Mesenchymal stem cell (in vitro differentiated cells and primary cell): ENCODE results near the gene CHD1.

Experiments
- DNase-seq: peaks from one replicate; pipeline ENCODE4 v3.0.0-alpha.2; 2013
- H2AFZ ChIP-seq: one replicate; pipeline ENCODE4 v1.6.1; 2013; ENCODE audit warnings: low read depth, mild to moderate bottlenecking, control low read depth, inconsistent platforms, low read length, moderate library complexity
- H2AK5ac ChIP-seq: 2 replicates; pipeline ENCODE4 v1.6.1; 2013; ENCODE audit warnings: low read length, moderate library complexity, mild to moderate bottlenecking, inconsistent platforms; ENCODE audit not compliant: severe bottlenecking
- H2BK120ac ChIP-seq: one replicate; pipeline ENCODE4 v1.6.1; 2013; ENCODE audit warnings: low read depth, mild to moderate bottlenecking, inconsistent platforms, low read length, moderate library complexity
- H2BK12ac ChIP-seq, 2 experiments: one replicate each; pipeline ENCODE4 v1.6.1; 2013; ENCODE audit warnings: inconsistent platforms in 2 of 2, low read length in 2 of 2, mild to moderate bottlenecking in 2 of 2, moderate library complexity in 2 of 2, control low read depth in 1 of 2
- H2BK15ac ChIP-seq: one replicate; pipeline ENCODE4 v1.6.1; 2013; ENCODE audit warnings: mild to moderate bottlenecking, low read depth, inconsistent platforms; ENCODE audit not compliant: poor library complexity, severe bottlenecking
- H2BK5ac ChIP-seq: 2 replicates; pipeline ENCODE4 v1.6.1; 2013; ENCODE audit warnings: low read depth, mild to moderate bottlenecking, low read length, control low read depth, inconsistent platforms; ENCODE audit not compliant: poor library complexity, severe bottlenecking
- H3K14ac ChIP-seq, 2 experiments: one replicate each; pipeline ENCODE4 v1.6.1; 2013; ENCODE audit warnings: inconsistent platforms in 2 of 2, low read length in 2 of 2, control low read depth in 1 of 2, mild to moderate bottlenecking in 1 of 2, moderate library complexity in 1 of 2
- H3K18ac ChIP-seq, 2 experiments: one replicate each; pipeline ENCODE4 v1.6.1; 2013; ENCODE audit warnings: inconsistent platforms in 2 of 2, low read length in 2 of 2, control low read depth in 1 of 2, low read depth in 1 of 2, mild to moderate bottlenecking in 1 of 2
- H3K23ac ChIP-seq, 2 experiments: one replicate each; pipeline ENCODE4 v1.6.1; 2013; ENCODE audit warnings: inconsistent platforms in 2 of 2, low read length in 2 of 2, mild to moderate bottlenecking in 2 of 2, moderate library complexity in 2 of 2, control low read depth in 1 of 2
- H3K27ac ChIP-seq: 2 replicates; pipeline ENCODE4 v1.5.1; 2013; ENCODE audit warnings: mild to moderate bottlenecking, moderate library complexity, low read length, control low read depth, inconsistent platforms; ENCODE audit not compliant: poor library complexity, severe bottlenecking
- H3K27me3 ChIP-seq, 2 experiments: 2 replicates each; pipeline versions ENCODE4 v1.6.1 to v1.7.0; 2013; ENCODE audit warnings: low read length in 2 of 2, mild to moderate bottlenecking in 2 of 2, moderate library complexity in 2 of 2, control low read depth in 1 of 2, inconsistent platforms in 1 of 2; ENCODE audit not compliant: control insufficient read depth in 1 of 2, insufficient read depth in 1 of 2
- H3K36me3 ChIP-seq, 2 experiments: 2 replicates each; pipeline versions ENCODE4 v1.6.1 to v1.7.0; 2013; ENCODE audit warnings: low read length in 2 of 2, control low read depth in 1 of 2, inconsistent platforms in 1 of 2, low read depth in 1 of 2, mild to moderate bottlenecking in 1 of 2; ENCODE audit not compliant: insufficient read depth in 2 of 2, control insufficient read depth in 1 of 2
- H3K4ac ChIP-seq, 2 experiments: one replicate each; pipeline ENCODE4 v1.6.1; 2013; ENCODE audit warnings: inconsistent platforms in 2 of 2, low read length in 2 of 2, mild to moderate bottlenecking in 2 of 2, moderate library complexity in 2 of 2, control low read depth in 1 of 2, low read depth in 1 of 2
- H3K4me1 ChIP-seq: 2 replicates; pipeline ENCODE4 v1.6.1; 2013; ENCODE audit warnings: low read depth, low read length, control low read depth; ENCODE audit not compliant: control insufficient read depth, insufficient read depth
- H3K4me2 ChIP-seq: 2 replicates; pipeline ENCODE4 v1.6.1; 2013; ENCODE audit warnings: low read length, mild to moderate bottlenecking, inconsistent platforms; ENCODE audit not compliant: poor library complexity, severe bottlenecking
- H3K4me3 ChIP-seq, 2 experiments: 2 replicates each; pipeline versions ENCODE4 v1.5.1 to v1.7.0; 2013; ENCODE audit warnings: low read length in 2 of 2, mild to moderate bottlenecking in 2 of 2, control low read depth in 1 of 2, low read depth in 1 of 2; ENCODE audit not compliant: insufficient read depth in 1 of 2
- H3K79me1 ChIP-seq: replicated peaks from 2 replicates; pipeline ENCODE4 v1.6.1; 2013; ENCODE audit warnings: mild to moderate bottlenecking, control low read depth, low read length, inconsistent platforms; ENCODE audit not compliant: poor library complexity, severe bottlenecking
- H3K9ac ChIP-seq: 2 replicates; pipeline ENCODE4 v1.7.0; 2013; ENCODE audit warnings: mild to moderate bottlenecking, low read length, moderate library complexity
- H3K9me3 ChIP-seq: 2 replicates; pipeline ENCODE4 v1.7.0; 2013; ENCODE audit warnings: mild to moderate bottlenecking, low read length; ENCODE audit not compliant: control insufficient read depth
- H4K8ac ChIP-seq: one replicate; pipeline ENCODE4 v1.6.1; 2013; ENCODE audit warnings: inconsistent platforms, mild to moderate bottlenecking, low read length, moderate library complexity
- H4K91ac ChIP-seq: one replicate; pipeline ENCODE4 v1.6.1; 2013; ENCODE audit warnings: mild to moderate bottlenecking, low read length, inconsistent platforms
- WGBS: methylation state at CpG from one replicate; pipeline ENCODE4 v1.1.7; 2013; ENCODE audit warnings: mixed read lengths; 5-methylcytosine and 5-hydroxymethylcytosine counted together

The CHD1 gene

DNA sequence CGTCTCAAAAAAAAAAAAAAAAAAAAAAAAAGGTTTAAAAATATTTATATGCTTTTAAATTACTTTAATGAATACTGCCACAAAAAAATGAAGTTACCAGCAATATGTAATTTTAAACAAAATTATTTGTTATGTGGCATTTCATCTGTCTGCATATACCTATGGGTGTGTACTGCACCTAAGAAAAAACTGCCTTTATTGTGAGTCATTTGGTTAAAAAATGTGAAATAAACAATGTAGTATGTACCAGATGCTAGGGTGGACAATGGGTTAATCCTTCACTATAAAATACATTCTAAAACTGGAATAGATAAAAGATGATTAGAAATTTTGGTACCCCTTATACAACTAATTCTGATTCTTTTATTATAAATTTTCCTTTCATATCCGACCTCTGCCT lies 12.3 kb downstream of the CHD1 start:
- Histone ChIP-seq H4K8ac (no peak overlapping the region), H3K9me3 (no peaks in the 10 kb centered on the region), H2BK15ac (no peak overlapping the region), H3K14ac (no peak overlapping the region), H3K4me3 (no peak overlapping the region), H3K9ac (no peak overlapping the region), H3K27ac (no peak overlapping the region), H2AK5ac (no peak overlapping the region), H2BK12ac (no peak overlapping the region), H3K27me3 (no peaks in the 10 kb centered on the region), H4K91ac (no peak overlapping the region), H3K23ac (no peak overlapping the region), H3K4ac (no peak overlapping the region), H3K4me2 (no peak overlapping the region), H2AFZ (no peak overlapping the region), H3K79me1 (peaks cover 1% of the 10 kb centered on the region), H2BK5ac (no peak overlapping the region), H3K18ac (no peak overlapping the region), H3K4me1 (no peaks in the 10 kb centered on the region), H2BK120ac (no peak overlapping the region), H3K36me3 (peaks cover 8 to 62% of the 10 kb centered on the region in 2 experiments)
- DNase-seq = no peak
- WGBS = no CpG with 5 or more reads among the region's 2 CpGs

DNA sequence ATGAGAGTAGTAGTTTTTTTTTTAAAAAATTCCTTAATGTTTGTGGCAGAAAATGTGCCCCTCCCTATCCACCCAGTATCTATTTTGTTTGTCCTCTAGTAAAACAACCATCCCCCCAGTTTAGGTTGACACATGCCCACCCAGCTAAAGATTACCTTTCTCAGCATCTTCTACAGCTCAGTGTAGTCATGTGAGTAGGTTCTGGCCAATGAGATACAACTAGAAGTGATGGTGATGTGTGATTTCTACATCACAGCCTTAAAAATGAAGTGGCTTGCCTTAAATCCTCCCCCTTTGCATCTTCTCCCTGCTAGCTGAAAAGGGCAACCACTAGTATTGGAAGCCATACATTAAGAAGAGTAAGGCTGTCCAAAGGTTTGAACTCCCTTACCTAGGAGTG lies 14.9 kb downstream of the CHD1 start:
- Histone ChIP-seq H3K4me3 (no peak overlapping the region), H3K9me3 (no peaks in the 10 kb centered on the region), H3K4ac (no peak overlapping the region), H2AFZ (no peak overlapping the region), H3K9ac (no peak overlapping the region), H4K8ac (no peak overlapping the region), H3K4me2 (no peak overlapping the region), H3K36me3 (peaks cover 8 to 46% of the 10 kb centered on the region in 2 experiments), H2BK120ac (no peak overlapping the region), H3K79me1 (peaks cover 1% of the 10 kb centered on the region), H2BK5ac (no peak overlapping the region), H3K14ac (no peak overlapping the region), H2BK12ac (no peak overlapping the region), H3K23ac (no peak overlapping the region), H3K18ac (no peak overlapping the region), H3K27me3 (no peaks in the 10 kb centered on the region), H2AK5ac (no peak overlapping the region), H4K91ac (no peak overlapping the region), H2BK15ac (no peak overlapping the region), H3K27ac (no peak overlapping the region), H3K4me1 (no peaks in the 10 kb centered on the region)
- DNase-seq = no peak

DNA sequence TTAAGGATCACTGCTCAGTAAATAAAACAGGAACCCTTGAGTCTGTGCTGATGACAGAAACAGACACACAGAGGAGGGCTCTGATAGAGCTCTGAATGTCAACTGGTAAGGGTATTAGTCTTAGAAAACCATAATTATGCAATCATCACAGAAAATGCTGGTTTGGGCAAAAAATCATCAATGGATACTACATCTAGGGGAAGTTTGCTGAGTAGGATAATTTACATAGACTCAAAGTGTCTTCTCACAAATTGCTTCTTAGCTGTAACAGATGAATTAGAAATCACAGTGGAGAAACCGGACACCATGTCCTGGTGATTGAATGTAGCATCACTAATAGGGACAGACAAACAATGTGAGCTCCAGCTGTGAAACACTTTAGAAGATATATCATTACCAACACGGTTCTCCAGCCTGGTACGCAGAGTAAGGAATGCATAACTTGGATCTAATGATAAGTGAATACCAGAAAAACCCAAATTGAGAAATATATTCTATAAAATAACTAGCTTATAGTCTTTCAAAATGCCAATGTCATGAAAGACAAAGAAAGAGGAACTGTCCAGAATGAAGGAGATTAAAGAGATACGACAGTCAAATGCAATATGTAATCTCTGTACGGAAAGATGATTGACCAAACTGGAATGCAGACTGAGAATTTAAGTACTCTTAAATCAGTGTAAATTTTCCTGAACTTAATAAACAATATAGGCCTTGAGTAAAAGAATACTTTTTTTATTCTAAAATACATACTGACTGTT lies 17.3 kb downstream of the CHD1 start:
- Histone ChIP-seq H3K4me1 (no peaks in the 10 kb centered on the region), H2BK15ac (no peak overlapping the region), H3K18ac (no peak overlapping the region), H2AFZ (no peak overlapping the region), H3K4me3 (no peak overlapping the region), H3K9ac (no peak overlapping the region), H3K23ac (no peak overlapping the region), H3K79me1 (peaks cover 1% of the 10 kb centered on the region), H3K9me3 (no peaks in the 10 kb centered on the region), H4K91ac (no peak overlapping the region), H3K4ac (no peak overlapping the region), H3K27me3 (no peaks in the 10 kb centered on the region), H2BK120ac (no peak overlapping the region), H2AK5ac (no peak overlapping the region), H3K36me3 (peaks cover 5 to 34% of the 10 kb centered on the region in 2 experiments), H3K27ac (no peak overlapping the region), H3K14ac (no peak overlapping the region), H4K8ac (no peak overlapping the region), H2BK5ac (no peak overlapping the region), H3K4me2 (no peak overlapping the region), H2BK12ac (no peak overlapping the region)
- DNase-seq = peak; percentile 44
- 72% methylated on average over 3 of the region's 5 CpGs for WGBS

DNA sequence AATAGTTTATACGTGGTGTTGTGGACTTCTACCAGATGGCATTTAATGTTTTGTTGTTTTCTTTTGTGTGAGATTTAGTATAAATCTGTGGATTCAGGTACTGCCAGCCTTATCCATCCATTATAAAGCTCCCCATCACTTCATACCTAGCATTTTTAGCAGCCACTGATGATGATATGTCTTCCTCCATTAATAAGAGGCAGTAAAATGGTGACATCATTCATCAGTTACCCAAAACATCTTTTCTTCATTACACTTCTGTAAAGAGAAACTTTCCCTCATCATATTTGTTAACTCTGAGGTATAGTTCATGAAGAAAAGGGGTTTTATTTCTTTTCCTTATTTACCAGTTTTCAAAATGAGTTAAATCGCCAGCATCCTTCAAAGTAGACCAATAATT lies 19.4 kb downstream of the CHD1 start:
- no peak overlapping the region for H3K4me3 ChIP-seq

More for the DNA sequence above, 19.4 kb downstream of the CHD1 start:
- H3K4me2 ChIP-seq = no peak overlapping the region
- H2BK12ac ChIP-seq = no peak overlapping the region
- no peak overlapping the region for H3K9ac ChIP-seq
- H2BK120ac ChIP-seq = no peak overlapping the region
- no peak overlapping the region for H4K91ac ChIP-seq
- H3K14ac ChIP-seq = no peak overlapping the region
- peaks cover 2% of the 10 kb centered on the region for H3K4me1 ChIP-seq
- no peak overlapping the region for H2BK5ac ChIP-seq
- H4K8ac ChIP-seq = no peak overlapping the region
- WGBS = no CpG with 5 or more reads among the region's 2 CpGs
- H2BK15ac ChIP-seq = no peak overlapping the region
- H3K9me3 ChIP-seq = no peaks in the 10 kb centered on the region
- H3K79me1 ChIP-seq = peaks cover 1% of the 10 kb centered on the region
- no peak overlapping the region for H2AFZ ChIP-seq
- no peak overlapping the region for H3K27ac ChIP-seq
- no peak overlapping the region for H3K23ac ChIP-seq
- no peak overlapping the region for H3K18ac ChIP-seq
- H2AK5ac ChIP-seq = no peak overlapping the region
- DNase-seq = no peak
- peaks cover 5 to 35% of the 10 kb centered on the region in 2 experiments for H3K36me3 ChIP-seq
- H3K27me3 ChIP-seq = no peaks in the 10 kb centered on the region
- no peak overlapping the region for H3K4ac ChIP-seq
